HEK293 (cell line): ENCODE measurements around the gene TESK1.

ENCODE experiments used
- ZNF140 ChIP-seq: fragments of 450-650 bp; formaldehyde crosslinking; IDR thresholded peaks from 2 replicates; pipeline ENCODE4 v1.5.1; 2016; ENCODE audit warnings: missing biosample characterization, missing genetic modification characterization
- ZNF350 ChIP-seq: fragments of 450-650 bp; formaldehyde crosslinking; IDR thresholded peaks from 2 replicates; pipeline ENCODE4 v1.5.0; 2017; ENCODE audit warnings: missing biosample characterization, mild to moderate bottlenecking, missing genetic modification characterization
- ZNF354C ChIP-seq: fragments of 450-650 bp; formaldehyde crosslinking; IDR thresholded peaks from 2 replicates; pipeline ENCODE4 v1.5.1; 2016; ENCODE audit warnings: missing biosample characterization, missing genetic modification characterization, low read depth, borderline replicate concordance
- ZNF423 ChIP-seq: fragments of 450-650 bp; formaldehyde crosslinking; IDR thresholded peaks from 2 replicates; pipeline ENCODE4 v1.5.1; 2016; ENCODE audit warnings: missing biosample characterization, missing genetic modification characterization
- ZNF596 ChIP-seq: fragments of 450-650 bp; IDR thresholded peaks from 2 replicates; pipeline ENCODE4 v1.5.0; 2018; ENCODE audit warnings: missing biosample characterization, mild to moderate bottlenecking, missing genetic modification characterization, moderate library complexity
- TF ChIP-seq, protein P1 (sequence below): fragments of 450-650 bp; formaldehyde crosslinking; IDR thresholded peaks from 2 replicates; pipeline ENCODE4 v1.5.1; 2016; ENCODE audit warnings: missing biosample characterization, missing genetic modification characterization
- TF ChIP-seq, protein P2 (sequence below): fragments of 450-650 bp; formaldehyde crosslinking; IDR thresholded peaks from 2 replicates; pipeline ENCODE4 v1.5.1; 2016; ENCODE audit warnings: missing biosample characterization, missing genetic modification characterization
- TF ChIP-seq, protein P3 (sequence below): fragments of 450-650 bp; formaldehyde crosslinking; IDR thresholded peaks from 2 replicates; pipeline ENCODE4 v1.5.1; 2017; ENCODE audit warnings: missing biosample characterization, missing genetic modification characterization
- TF ChIP-seq, protein P4 (sequence below): sonication (generic); formaldehyde crosslinking; IDR thresholded peaks from 2 replicates; pipeline ENCODE4 v1.8.1; 2022; ENCODE audit warnings: mild to moderate bottlenecking, moderate library complexity, missing genetic modification reagents

DNA sequence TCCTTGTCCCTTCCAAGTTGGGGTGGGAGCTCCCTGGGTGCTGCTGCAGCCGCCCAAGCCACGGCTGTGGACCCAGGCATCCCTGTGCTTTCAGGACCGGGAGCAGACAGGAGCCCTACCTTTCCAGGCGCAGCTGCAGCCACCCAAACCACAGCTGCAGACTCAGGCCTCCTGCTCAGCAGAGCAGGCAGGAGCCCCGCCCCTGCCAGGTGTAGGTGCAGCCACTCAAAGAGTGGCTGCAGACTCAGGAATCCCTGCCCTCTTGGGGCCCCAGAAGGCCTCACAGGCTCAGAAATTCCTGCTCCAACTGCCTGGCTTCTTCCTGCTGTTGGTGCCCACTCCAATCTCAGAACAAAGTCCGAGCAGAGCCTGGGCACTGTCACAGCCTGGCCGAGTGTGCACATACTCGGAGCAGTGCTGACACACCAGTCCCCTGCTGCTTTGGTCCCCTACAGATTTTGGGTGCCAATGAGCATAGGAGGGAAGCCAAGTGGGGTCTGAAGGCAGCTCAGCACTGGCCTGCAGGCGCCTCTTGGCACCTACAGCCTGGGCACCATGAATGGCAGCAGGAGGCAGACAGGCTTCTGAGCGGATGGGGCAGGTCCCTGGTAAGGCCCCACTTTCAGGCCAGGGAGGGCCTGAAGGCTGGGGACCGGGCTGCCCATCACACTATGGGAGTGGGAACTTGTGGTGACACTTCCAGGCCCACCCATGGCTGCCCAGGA is 6.0 kb upstream of the TESK1 start:
- TF ChIP-seq, protein P1, sequence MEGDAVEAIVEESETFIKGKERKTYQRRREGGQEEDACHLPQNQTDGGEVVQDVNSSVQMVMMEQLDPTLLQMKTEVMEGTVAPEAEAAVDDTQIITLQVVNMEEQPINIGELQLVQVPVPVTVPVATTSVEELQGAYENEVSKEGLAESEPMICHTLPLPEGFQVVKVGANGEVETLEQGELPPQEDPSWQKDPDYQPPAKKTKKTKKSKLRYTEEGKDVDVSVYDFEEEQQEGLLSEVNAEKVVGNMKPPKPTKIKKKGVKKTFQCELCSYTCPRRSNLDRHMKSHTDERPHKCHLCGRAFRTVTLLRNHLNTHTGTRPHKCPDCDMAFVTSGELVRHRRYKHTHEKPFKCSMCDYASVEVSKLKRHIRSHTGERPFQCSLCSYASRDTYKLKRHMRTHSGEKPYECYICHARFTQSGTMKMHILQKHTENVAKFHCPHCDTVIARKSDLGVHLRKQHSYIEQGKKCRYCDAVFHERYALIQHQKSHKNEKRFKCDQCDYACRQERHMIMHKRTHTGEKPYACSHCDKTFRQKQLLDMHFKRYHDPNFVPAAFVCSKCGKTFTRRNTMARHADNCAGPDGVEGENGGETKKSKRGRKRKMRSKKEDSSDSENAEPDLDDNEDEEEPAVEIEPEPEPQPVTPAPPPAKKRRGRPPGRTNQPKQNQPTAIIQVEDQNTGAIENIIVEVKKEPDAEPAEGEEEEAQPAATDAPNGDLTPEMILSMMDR (tag by site-specific recombination): no peak
- TF ChIP-seq ZNF423 (tag by site-specific recombination): no peak
- no peak for TF ChIP-seq ZNF350
- TF ChIP-seq ZNF140 (tag by site-specific recombination): no peak
- TF ChIP-seq, protein P2, sequence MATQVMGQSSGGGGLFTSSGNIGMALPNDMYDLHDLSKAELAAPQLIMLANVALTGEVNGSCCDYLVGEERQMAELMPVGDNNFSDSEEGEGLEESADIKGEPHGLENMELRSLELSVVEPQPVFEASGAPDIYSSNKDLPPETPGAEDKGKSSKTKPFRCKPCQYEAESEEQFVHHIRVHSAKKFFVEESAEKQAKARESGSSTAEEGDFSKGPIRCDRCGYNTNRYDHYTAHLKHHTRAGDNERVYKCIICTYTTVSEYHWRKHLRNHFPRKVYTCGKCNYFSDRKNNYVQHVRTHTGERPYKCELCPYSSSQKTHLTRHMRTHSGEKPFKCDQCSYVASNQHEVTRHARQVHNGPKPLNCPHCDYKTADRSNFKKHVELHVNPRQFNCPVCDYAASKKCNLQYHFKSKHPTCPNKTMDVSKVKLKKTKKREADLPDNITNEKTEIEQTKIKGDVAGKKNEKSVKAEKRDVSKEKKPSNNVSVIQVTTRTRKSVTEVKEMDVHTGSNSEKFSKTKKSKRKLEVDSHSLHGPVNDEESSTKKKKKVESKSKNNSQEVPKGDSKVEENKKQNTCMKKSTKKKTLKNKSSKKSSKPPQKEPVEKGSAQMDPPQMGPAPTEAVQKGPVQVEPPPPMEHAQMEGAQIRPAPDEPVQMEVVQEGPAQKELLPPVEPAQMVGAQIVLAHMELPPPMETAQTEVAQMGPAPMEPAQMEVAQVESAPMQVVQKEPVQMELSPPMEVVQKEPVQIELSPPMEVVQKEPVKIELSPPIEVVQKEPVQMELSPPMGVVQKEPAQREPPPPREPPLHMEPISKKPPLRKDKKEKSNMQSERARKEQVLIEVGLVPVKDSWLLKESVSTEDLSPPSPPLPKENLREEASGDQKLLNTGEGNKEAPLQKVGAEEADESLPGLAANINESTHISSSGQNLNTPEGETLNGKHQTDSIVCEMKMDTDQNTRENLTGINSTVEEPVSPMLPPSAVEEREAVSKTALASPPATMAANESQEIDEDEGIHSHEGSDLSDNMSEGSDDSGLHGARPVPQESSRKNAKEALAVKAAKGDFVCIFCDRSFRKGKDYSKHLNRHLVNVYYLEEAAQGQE (tag by site-specific recombination): no peak
- TF ChIP-seq, protein P3, sequence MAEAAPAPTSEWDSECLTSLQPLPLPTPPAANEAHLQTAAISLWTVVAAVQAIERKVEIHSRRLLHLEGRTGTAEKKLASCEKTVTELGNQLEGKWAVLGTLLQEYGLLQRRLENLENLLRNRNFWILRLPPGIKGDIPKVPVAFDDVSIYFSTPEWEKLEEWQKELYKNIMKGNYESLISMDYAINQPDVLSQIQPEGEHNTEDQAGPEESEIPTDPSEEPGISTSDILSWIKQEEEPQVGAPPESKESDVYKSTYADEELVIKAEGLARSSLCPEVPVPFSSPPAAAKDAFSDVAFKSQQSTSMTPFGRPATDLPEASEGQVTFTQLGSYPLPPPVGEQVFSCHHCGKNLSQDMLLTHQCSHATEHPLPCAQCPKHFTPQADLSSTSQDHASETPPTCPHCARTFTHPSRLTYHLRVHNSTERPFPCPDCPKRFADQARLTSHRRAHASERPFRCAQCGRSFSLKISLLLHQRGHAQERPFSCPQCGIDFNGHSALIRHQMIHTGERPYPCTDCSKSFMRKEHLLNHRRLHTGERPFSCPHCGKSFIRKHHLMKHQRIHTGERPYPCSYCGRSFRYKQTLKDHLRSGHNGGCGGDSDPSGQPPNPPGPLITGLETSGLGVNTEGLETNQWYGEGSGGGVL: no peak
- TF ChIP-seq ZNF354C (tag by site-specific recombination): no peak
- no peak for TF ChIP-seq ZNF596 (tag by site-specific recombination)
- TF ChIP-seq, protein P4, sequence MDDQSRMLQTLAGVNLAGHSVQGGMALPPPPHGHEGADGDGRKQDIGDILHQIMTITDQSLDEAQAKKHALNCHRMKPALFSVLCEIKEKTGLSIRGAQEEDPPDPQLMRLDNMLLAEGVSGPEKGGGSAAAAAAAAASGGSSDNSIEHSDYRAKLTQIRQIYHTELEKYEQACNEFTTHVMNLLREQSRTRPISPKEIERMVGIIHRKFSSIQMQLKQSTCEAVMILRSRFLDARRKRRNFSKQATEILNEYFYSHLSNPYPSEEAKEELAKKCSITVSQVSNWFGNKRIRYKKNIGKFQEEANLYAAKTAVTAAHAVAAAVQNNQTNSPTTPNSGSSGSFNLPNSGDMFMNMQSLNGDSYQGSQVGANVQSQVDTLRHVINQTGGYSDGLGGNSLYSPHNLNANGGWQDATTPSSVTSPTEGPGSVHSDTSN (CRISPR knock-in tag): no peak
